ENCODE data around the gene LEP.

DNA sequence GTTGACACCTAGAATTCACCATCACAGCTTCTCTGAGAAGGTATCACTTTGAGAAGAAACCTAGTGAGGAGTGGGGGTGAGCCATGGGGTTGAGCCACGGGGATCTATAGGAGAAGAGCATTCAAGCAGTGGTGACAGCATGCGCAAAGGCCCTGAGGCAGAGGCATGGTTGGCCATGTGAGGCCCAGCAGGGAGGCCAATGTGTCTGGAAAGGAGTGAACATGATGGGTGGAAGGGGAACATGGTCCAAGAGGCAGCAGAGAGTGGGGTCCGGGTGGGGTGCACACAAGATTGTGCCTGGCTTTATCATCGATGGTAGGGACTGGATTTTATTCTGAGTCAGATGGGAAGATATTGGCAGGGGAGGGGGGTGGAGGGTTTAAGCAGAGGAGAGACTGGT, 36.0 kb upstream of the LEP start:
- TF ChIP-seq, protein P1, sequence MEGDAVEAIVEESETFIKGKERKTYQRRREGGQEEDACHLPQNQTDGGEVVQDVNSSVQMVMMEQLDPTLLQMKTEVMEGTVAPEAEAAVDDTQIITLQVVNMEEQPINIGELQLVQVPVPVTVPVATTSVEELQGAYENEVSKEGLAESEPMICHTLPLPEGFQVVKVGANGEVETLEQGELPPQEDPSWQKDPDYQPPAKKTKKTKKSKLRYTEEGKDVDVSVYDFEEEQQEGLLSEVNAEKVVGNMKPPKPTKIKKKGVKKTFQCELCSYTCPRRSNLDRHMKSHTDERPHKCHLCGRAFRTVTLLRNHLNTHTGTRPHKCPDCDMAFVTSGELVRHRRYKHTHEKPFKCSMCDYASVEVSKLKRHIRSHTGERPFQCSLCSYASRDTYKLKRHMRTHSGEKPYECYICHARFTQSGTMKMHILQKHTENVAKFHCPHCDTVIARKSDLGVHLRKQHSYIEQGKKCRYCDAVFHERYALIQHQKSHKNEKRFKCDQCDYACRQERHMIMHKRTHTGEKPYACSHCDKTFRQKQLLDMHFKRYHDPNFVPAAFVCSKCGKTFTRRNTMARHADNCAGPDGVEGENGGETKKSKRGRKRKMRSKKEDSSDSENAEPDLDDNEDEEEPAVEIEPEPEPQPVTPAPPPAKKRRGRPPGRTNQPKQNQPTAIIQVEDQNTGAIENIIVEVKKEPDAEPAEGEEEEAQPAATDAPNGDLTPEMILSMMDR (IDR thresholded peaks at IDR 0.05) = no peak
- no peak for TF ChIP-seq POLR2A (IDR thresholded peaks at IDR 0.05)

All from adrenal gland (tissue), 5 donors.